Measurements from ENCODE around the gene ANKRD12. TPM values are rescaled to one million over a fixed set of nuclear protein-coding genes. Genes with fewer than 3 reads are reported as not detected.

ANKRD12 gene
- total and polyA plus RNA-seq, 10 of the 15 experiments (the other 5 are each of a cell fraction or from before 2014, with no cell fraction given) = 5.9 to 45.7 (median 20.2) TPM

DNA sequence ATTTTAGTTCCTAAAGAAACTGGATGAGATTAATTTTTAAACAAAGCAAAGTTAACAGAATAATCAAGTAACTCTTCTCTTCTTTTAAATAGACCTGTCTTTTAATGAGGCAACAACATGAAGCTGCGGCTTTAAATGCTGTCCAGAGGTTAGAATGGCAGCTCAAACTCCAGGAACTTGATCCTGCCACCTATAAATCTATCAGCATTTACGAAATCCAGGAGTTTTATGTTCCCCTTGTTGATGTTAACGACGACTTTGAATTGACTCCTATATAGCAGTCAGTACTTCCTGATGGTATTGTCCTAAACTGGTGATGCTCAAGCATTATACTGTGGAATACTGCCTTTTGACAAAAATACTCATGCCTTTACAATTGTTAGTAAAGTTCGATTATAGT lies 144.3 kb downstream of the ANKRD12 start (continued):
- TF ChIP-seq, protein P1, sequence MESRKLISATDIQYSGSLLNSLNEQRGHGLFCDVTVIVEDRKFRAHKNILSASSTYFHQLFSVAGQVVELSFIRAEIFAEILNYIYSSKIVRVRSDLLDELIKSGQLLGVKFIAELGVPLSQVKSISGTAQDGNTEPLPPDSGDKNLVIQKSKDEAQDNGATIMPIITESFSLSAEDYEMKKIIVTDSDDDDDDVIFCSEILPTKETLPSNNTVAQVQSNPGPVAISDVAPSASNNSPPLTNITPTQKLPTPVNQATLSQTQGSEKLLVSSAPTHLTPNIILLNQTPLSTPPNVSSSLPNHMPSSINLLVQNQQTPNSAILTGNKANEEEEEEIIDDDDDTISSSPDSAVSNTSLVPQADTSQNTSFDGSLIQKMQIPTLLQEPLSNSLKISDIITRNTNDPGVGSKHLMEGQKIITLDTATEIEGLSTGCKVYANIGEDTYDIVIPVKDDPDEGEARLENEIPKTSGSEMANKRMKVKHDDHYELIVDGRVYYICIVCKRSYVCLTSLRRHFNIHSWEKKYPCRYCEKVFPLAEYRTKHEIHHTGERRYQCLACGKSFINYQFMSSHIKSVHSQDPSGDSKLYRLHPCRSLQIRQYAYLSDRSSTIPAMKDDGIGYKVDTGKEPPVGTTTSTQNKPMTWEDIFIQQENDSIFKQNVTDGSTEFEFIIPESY (IDR thresholded peaks at IDR 0.05) = no peak
- TF ChIP-seq, protein P2, sequence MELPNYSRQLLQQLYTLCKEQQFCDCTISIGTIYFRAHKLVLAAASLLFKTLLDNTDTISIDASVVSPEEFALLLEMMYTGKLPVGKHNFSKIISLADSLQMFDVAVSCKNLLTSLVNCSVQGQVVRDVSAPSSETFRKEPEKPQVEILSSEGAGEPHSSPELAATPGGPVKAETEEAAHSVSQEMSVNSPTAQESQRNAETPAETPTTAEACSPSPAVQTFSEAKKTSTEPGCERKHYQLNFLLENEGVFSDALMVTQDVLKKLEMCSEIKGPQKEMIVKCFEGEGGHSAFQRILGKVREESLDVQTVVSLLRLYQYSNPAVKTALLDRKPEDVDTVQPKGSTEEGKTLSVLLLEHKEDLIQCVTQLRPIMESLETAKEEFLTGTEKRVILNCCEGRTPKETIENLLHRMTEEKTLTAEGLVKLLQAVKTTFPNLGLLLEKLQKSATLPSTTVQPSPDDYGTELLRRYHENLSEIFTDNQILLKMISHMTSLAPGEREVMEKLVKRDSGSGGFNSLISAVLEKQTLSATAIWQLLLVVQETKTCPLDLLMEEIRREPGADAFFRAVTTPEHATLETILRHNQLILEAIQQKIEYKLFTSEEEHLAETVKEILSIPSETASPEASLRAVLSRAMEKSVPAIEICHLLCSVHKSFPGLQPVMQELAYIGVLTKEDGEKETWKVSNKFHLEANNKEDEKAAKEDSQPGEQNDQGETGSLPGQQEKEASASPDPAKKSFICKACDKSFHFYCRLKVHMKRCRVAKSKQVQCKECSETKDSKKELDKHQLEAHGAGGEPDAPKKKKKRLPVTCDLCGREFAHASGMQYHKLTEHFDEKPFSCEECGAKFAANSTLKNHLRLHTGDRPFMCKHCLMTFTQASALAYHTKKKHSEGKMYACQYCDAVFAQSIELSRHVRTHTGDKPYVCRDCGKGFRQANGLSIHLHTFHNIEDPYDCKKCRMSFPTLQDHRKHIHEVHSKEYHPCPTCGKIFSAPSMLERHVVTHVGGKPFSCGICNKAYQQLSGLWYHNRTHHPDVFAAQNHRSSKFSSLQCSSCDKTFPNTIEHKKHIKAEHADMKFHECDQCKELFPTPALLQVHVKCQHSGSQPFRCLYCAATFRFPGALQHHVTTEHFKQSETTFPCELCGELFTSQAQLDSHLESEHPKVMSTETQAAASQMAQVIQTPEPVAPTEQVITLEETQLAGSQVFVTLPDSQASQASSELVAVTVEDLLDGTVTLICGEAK (IDR thresholded peaks at IDR 0.05; ENCODE audit: borderline replicate concordance) = no peak
- TF ChIP-seq POLR2A (IDR thresholded peaks at IDR 0.05; ENCODE audit: low read depth, low read length) = no peak

DNA sequence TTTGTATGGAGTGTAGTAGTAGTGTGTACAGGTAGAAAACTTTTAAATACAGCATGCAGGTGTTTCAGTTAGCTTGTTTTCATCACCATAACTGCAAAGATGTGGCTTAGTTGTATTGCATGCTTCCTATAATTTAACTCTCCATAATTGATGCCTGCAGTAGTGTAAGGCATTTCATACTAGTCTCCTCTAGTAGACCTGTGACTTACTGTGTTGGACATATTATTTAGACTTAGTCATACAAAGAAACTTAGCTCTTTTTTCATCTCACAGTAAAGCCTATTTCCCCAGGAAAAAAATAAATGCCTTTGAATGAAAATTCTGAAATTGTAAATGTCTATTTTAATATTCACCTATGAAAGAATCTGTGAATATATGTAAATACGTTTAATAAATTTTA lies 145.2 kb downstream of the ANKRD12 start:
- H3K79me2 ChIP-seq (ENCODE audit: control insufficient read depth, insufficient read depth, low read length) = no peaks in the 10 kb centered on the region
- no TSS peak for BruUV-seq (replicated peaks)
- DNase-seq (ENCODE audit: low read depth, low spot score) = no peak
- POLR2A ChIA-PET = no interaction called here
- H3K4me2 ChIP-seq (ENCODE audit: control insufficient read depth, insufficient read depth) = no peak overlapping the region
- H3K4me1 ChIP-seq (ENCODE audit: control insufficient read depth, insufficient read depth, low read length) = no peaks in the 10 kb centered on the region
- RAD21 ChIA-PET (ENCODE audit: unreplicated experiment) = interaction anchor here (1.2 kb wide), 1 partner anchor 199 kb away, joined by 3 read pairs; no protein-coding TSS in a partner anchor
- in situ Hi-C loops (cut with MboI) = no loop called here
- peaks cover 0 to 9% of the 10 kb centered on the region in 2 experiments; a peak in 2 of 4 replicates for H3K36me3 ChIP-seq (ENCODE audit: control insufficient read depth in 2 of 2, insufficient read depth in 2 of 2, low read length in 1 of 2)
- SMC1A ChIA-PET (ENCODE audit: uncharacterized antibody, unreplicated experiment) = interaction anchor here (1.6 kb wide), 1 partner anchor 17 kb away, joined by 5 read pairs; no protein-coding TSS in a partner anchor
- TF ChIP-seq, protein P3, sequence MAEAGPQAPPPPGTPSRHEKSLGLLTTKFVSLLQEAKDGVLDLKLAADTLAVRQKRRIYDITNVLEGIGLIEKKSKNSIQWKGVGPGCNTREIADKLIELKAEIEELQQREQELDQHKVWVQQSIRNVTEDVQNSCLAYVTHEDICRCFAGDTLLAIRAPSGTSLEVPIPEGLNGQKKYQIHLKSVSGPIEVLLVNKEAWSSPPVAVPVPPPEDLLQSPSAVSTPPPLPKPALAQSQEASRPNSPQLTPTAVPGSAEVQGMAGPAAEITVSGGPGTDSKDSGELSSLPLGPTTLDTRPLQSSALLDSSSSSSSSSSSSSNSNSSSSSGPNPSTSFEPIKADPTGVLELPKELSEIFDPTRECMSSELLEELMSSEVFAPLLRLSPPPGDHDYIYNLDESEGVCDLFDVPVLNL (IDR thresholded peaks at IDR 0.05; ENCODE audit: low read depth, low read length) = no peak
- TF ChIP-seq, protein P4, sequence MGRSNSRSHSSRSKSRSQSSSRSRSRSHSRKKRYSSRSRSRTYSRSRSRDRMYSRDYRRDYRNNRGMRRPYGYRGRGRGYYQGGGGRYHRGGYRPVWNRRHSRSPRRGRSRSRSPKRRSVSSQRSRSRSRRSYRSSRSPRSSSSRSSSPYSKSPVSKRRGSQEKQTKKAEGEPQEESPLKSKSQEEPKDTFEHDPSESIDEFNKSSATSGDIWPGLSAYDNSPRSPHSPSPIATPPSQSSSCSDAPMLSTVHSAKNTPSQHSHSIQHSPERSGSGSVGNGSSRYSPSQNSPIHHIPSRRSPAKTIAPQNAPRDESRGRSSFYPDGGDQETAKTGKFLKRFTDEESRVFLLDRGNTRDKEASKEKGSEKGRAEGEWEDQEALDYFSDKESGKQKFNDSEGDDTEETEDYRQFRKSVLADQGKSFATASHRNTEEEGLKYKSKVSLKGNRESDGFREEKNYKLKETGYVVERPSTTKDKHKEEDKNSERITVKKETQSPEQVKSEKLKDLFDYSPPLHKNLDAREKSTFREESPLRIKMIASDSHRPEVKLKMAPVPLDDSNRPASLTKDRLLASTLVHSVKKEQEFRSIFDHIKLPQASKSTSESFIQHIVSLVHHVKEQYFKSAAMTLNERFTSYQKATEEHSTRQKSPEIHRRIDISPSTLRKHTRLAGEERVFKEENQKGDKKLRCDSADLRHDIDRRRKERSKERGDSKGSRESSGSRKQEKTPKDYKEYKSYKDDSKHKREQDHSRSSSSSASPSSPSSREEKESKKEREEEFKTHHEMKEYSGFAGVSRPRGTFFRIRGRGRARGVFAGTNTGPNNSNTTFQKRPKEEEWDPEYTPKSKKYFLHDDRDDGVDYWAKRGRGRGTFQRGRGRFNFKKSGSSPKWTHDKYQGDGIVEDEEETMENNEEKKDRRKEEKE (IDR thresholded peaks at IDR 0.05) = no peak
- TF ChIP-seq RAD21 (IDR thresholded peaks at IDR 0.05; ENCODE audit: insufficient read depth, low read depth, low read length) (no peak), SMARCA5 (IDR thresholded peaks at IDR 0.05) (no peak), TBL1XR1 (IDR thresholded peaks at IDR 0.05; ENCODE audit: low read depth, low read length) (no peak), ZSCAN29 (IDR thresholded peaks at IDR 0.05) (no peak), POLR2AphosphoS5 (IDR thresholded peaks at IDR 0.05; ENCODE audit: low read length) (no peak), SIN3A (IDR thresholded peaks at IDR 0.05; ENCODE audit: low read depth, low read length) (no peak), NFXL1 (IDR thresholded peaks at IDR 0.05; ENCODE audit: borderline replicate concordance) (no peak)
- H3K27ac ChIP-seq (ENCODE audit: control insufficient read depth, insufficient read depth) = no peak overlapping the region
- H3K27me3 ChIP-seq (replicated peaks in 1 of 2; ENCODE audit: control insufficient read depth in 2 of 2, insufficient read depth in 2 of 2, low read length in 1 of 2) = no peaks in the 10 kb centered on the region
- H3K9ac ChIP-seq (ENCODE audit: control insufficient read depth, insufficient read depth, low read length) = no peak overlapping the region
- no peaks in the 10 kb centered on the region for H4K20me1 ChIP-seq (ENCODE audit: control insufficient read depth, insufficient read depth)
- 89% methylated on average over 1 of the region's 1 CpG for WGBS (ENCODE audit: insufficient coverage, insufficient replicate concordance, low lambda C conversion rate, missing lambda C conversion rate)
- no peak for ATAC-seq
- CTCF ChIA-PET = interaction anchor here (1.0 to 1.3 kb wide), 2 partner anchors 9 to 235 kb away, joined by 3 read pairs; no protein-coding TSS in a partner anchor
- no peaks in the 10 kb centered on the region for H3K9me3 ChIP-seq (replicated peaks; ENCODE audit: control insufficient read depth, insufficient read depth, low read length)
- no peak for FAIRE-seq
- H3K4me3 ChIP-seq = no peak overlapping the region
- H2AFZ ChIP-seq (ENCODE audit: control insufficient read depth, low read depth, low read length) = no peak overlapping the region
- intact Hi-C loops (cut with micrococcal nuclease; ENCODE audit: unreplicated experiment) = loop anchor here (5.0 kb wide), 1 partner anchor 236 kb away; no protein-coding TSS in a partner anchor

All from GM12878 (cell line).